GM12878 (cell line): ENCODE data around the gene LDB3. TPM values are rescaled to one million over a fixed set of nuclear protein-coding genes. Genes with fewer than 3 reads are reported as not detected.

ENCODE experiments used
- ATAC-seq: fragments of 200-7000 bp; cut with Tn5 transposase; 3 replicates; pipeline ENCODE4 v1.9.1; 2020; ENCODE audit warnings: mild to moderate bottlenecking, moderate library complexity
- BruUV-seq: library from RNA; stranded (reverse); fragments of 400-500 nt; replicated peaks from 2 replicates; lab custom pipeline; 2021; lab: Mats Ljungman, UMichigan
- CTCF ChIA-PET: fragments of 300-600 bp; sonication (Branson Sonifier 250); formaldehyde crosslinking; extraction: SDS; loops from one replicate; lab custom pipeline; 2021; ENCODE audit warnings: inconsistent platforms; lab: Yijun Ruan, JAX
- POLR2A ChIA-PET: fragments of 350-600 bp; formaldehyde crosslinking; extraction: SDS; loops from one replicate; lab custom pipeline; 2021; ENCODE audit warnings: inconsistent platforms; lab: Charles Lee
- RAD21 ChIA-PET: fragments of 300-600 bp; sonication (Branson Sonifier 250); formaldehyde crosslinking; loops from one replicate; lab custom pipeline; 2023; ENCODE audit warnings: antibody characterized with exemption; ENCODE audit not compliant: unreplicated experiment; lab: Charles Lee
- SMC1A ChIA-PET: fragments of 300-600 bp; sonication (Branson Sonifier 250); formaldehyde crosslinking; loops from one replicate; lab custom pipeline; 2023; ENCODE audit not compliant: unreplicated experiment, uncharacterized antibody; lab: Charles Lee
- DNase-seq: peaks from one replicate; pipeline ENCODE4 v3.0.0-alpha.2; 2011; ENCODE audit warnings: low read depth, low spot score
- FAIRE-seq: peaks from 3 replicates; lab custom pipeline; 2011; peaks lifted over from hg19 to GRCh38; lab: Jason Lieb, UNC
- H2AFZ ChIP-seq: 2 replicates; pipeline ENCODE4 v1.6.0; 2011; ENCODE audit warnings: low read depth, low read length, control low read depth; ENCODE audit not compliant: control insufficient read depth
- H3K27ac ChIP-seq: 2 replicates; pipeline ENCODE4 v1.5.1; 2011; ENCODE audit warnings: control low read depth; ENCODE audit not compliant: control insufficient read depth, insufficient read depth
- H3K27me3 ChIP-seq, 2 experiments: replicated peaks in 1 of 2; 2 replicates each; pipeline versions ENCODE4 v1.6.0 to v1.6.1; 2011; ENCODE audit warnings: low read length in 1 of 2; ENCODE audit not compliant: control insufficient read depth in 2 of 2, insufficient read depth in 2 of 2
- H3K36me3 ChIP-seq, 2 experiments: 2 replicates each; pipeline ENCODE4 v1.5.1; 2011; ENCODE audit warnings: low read length in 1 of 2; ENCODE audit not compliant: control insufficient read depth in 2 of 2, insufficient read depth in 2 of 2
- H3K4me1 ChIP-seq: 2 replicates; pipeline ENCODE4 v1.6.1; 2011; ENCODE audit warnings: mild to moderate bottlenecking, low read length, moderate library complexity, mixed read lengths; ENCODE audit not compliant: control insufficient read depth, insufficient read depth
- H3K4me2 ChIP-seq: 2 replicates; pipeline ENCODE4 v1.6.0; 2011; ENCODE audit warnings: control low read depth; ENCODE audit not compliant: control insufficient read depth, insufficient read depth
- H3K4me3 ChIP-seq: fragments of 200-600 bp; sonication (generic); 2 replicates; pipeline ENCODE4 v1.5.1; 2016
- H3K79me2 ChIP-seq: 2 replicates; pipeline ENCODE4 v1.6.0; 2011; ENCODE audit warnings: low read length; ENCODE audit not compliant: control insufficient read depth, insufficient read depth
- H3K9ac ChIP-seq: 2 replicates; pipeline ENCODE4 v1.8.0; 2011; ENCODE audit warnings: low read length, control low read depth, mixed read lengths; ENCODE audit not compliant: control insufficient read depth, insufficient read depth
- H3K9me3 ChIP-seq: replicated peaks from 3 replicates; pipeline ENCODE4 v1.5.1; 2011; ENCODE audit warnings: mild to moderate bottlenecking, low read length; ENCODE audit not compliant: control insufficient read depth, insufficient read depth
- H4K20me1 ChIP-seq: 2 replicates; pipeline ENCODE4 v1.6.0; 2011; ENCODE audit not compliant: control insufficient read depth, insufficient read depth
- ATF7 ChIP-seq: fragments of 450-650 bp; IDR thresholded peaks from 2 replicates; pipeline ENCODE4 v1.6.1; 2016; ENCODE audit warnings: low read depth, mild to moderate bottlenecking
- BHLHE40 ChIP-seq, 2 experiments: fragments of 450-650 bp in 1 of 2; IDR thresholded peaks; 2 replicates each; pipeline ENCODE4 v1.6.1; 2011 to 2017; ENCODE audit warnings: low read depth in 2 of 2, borderline replicate concordance in 1 of 2, improper control_type of control experiment in 1 of 2, low read length in 1 of 2, mild to moderate bottlenecking in 1 of 2
- CHD2 ChIP-seq: IDR thresholded peaks from 2 replicates; pipeline ENCODE4 v1.6.1; 2011; ENCODE audit warnings: low read depth, low read length, improper control_type of control experiment, borderline replicate concordance
- MTA2 ChIP-seq: fragments of 450-650 bp; IDR thresholded peaks from 2 replicates; pipeline ENCODE4 v1.6.1; 2016; ENCODE audit warnings: low read depth, mild to moderate bottlenecking, moderate library complexity
- MXI1 ChIP-seq: fragments of 150-350 bp; IDR thresholded peaks from 2 replicates; pipeline ENCODE4 v1.6.1; 2011; ENCODE audit warnings: low read depth, mild to moderate bottlenecking, inconsistent platforms, low read length, improper control_type of control experiment
- MYB ChIP-seq: fragments of 150-350 bp; IDR thresholded peaks from 2 replicates; pipeline ENCODE4 v1.6.1; 2014; ENCODE audit warnings: mild to moderate bottlenecking, low read depth, low read length, borderline replicate concordance
- NR2C1 ChIP-seq: fragments of 450-650 bp; IDR thresholded peaks from 2 replicates; pipeline ENCODE4 v1.6.1; 2017; ENCODE audit warnings: antibody characterized with exemption, mild to moderate bottlenecking, moderate library complexity
- RAD21 ChIP-seq: IDR thresholded peaks from 2 replicates; pipeline ENCODE4 v1.6.1; 2011; ENCODE audit warnings: mild to moderate bottlenecking, low read depth, low read length, moderate library complexity; ENCODE audit not compliant: insufficient read depth
- SMC3 ChIP-seq: IDR thresholded peaks from 2 replicates; pipeline ENCODE4 v1.6.1; 2011; ENCODE audit warnings: low read length, improper control_type of control experiment, borderline replicate concordance
- ZBTB40 ChIP-seq: fragments of 450-650 bp; IDR thresholded peaks from 2 replicates; pipeline ENCODE4 v1.6.1; 2016; ENCODE audit warnings: mild to moderate bottlenecking, moderate library complexity, borderline replicate concordance
- WGBS: methylation state at CpG from one replicate; pipeline ENCODE4 v1.1.6; 2016; ENCODE audit warnings: low lambda C conversion rate; ENCODE audit not compliant: insufficient replicate concordance, insufficient coverage; ENCODE audit errors: missing lambda C conversion rate; 5-methylcytosine and 5-hydroxymethylcytosine counted together
- in situ Hi-C: fragments of 300-500 bp; cut with MboI; formaldehyde crosslinking; loops from 9 replicates; pipeline ENCODE4 v1.14.3; 2018; ENCODE audit warnings: mixed read lengths
- intact Hi-C: fragments of 100-400 bp; cut with micrococcal nuclease; formaldehyde crosslinking; loops from one replicate; pipeline ENCODE4 v1.14.2; 2022; ENCODE audit not compliant: unreplicated experiment
- polyA plus RNA-seq, 11 experiments: library from polyadenylated mRNA; depleted of rRNA in 4 of 11; unstranded in 6 of 11; stranded (reverse) in 5 of 11; fragments of >200 nt; fragmentation: Nextera tagmentation in 4 of 11; fragmentation: Illumina TruSeq in 1 of 11; extraction: Ambion mirVana in 4 of 11; extraction: Trizol in 1 of 11; gene quantifications; 1 replicate in 1 of 11; 2 replicates in 10 of 11; pipeline versions ENCODE4 v1.2.1 to v1.2.3, GENCODE V29; 2011 to 2016; ENCODE audit warnings: inconsistent platforms in 2 of 11, missing spikeins in 2 of 11, low read depth in 1 of 11
- total RNA-seq, 4 experiments: library from RNA; depleted of rRNA in 3 of 4; stranded (reverse); fragments of >200 nt in 3 of 4; fragmentation: Illumina TruSeq in 1 of 4; extraction: Trizol in 1 of 4; gene quantifications; 2 replicates each; pipeline versions ENCODE4 v1.2.1 to v1.2.3, GENCODE V29; 2013 to 2021
- TF ChIP-seq, protein P1 (sequence below): fragments of 450-650 bp; formaldehyde crosslinking; IDR thresholded peaks from 2 replicates; pipeline ENCODE4 v1.5.0; 2022; ENCODE audit warnings: mild to moderate bottlenecking, missing genetic modification characterization
- TF ChIP-seq, protein P2 (sequence below), 3 experiments: IDR thresholded peaks in 2 of 3; conservative IDR thresholded peaks in 1 of 3; 2 replicates each; pipeline ENCODE4 v1.5.1; 2011; ENCODE audit warnings: low read depth in 3 of 3, low read length in 3 of 3, mild to moderate bottlenecking in 3 of 3, control low read depth in 2 of 3, moderate library complexity in 2 of 3, inconsistent platforms in 1 of 3, mixed read lengths in 1 of 3; ENCODE audit not compliant: control insufficient read depth in 2 of 3, insufficient read depth in 1 of 3; ENCODE audit errors: extremely low read depth in 1 of 3

Gene LDB3
- total and polyA plus RNA-seq, 10 of the 15 experiments (the other 5 are each of a cell fraction or from before 2014, with no cell fraction given), result 0.02 to 0.07 (median 0.04) TPM; not detected in 1

DNA sequence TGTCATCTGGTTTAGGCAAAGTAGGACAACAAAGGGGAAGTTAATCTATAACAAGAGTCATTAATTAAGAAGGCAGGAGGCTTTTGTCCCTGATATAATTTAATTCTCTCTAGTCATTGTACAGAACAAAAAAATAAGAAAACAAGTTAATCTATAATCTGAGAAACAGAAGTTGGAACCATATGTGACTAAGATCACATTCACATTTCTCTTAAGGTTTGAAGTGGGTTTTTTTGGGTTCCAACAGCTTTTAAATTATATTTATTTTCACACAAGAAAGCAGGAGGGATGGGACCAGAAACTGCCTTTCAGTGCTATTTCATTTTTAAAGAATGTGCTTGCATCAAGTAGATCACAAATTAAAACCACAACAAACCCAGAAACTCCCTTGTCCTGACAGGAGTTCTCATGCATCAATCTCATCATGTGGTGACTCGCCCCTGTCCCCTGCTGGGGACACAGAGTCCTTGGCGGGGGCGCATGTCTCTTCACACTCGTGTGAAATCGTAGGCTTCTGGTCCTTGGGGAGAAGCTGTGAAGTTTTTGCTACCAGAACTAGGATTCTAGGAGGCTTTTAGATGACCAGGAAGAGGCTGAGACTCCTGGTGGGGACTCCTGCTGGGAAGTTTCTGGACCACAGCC, 24.0 kb upstream of the LDB3 start:
- intact Hi-C loops (no loop called here), in situ Hi-C loops (no loop called here)
- SMC1A ChIA-PET, result interaction anchor here (1.0 to 2.9 kb wide), 5 partner anchors 56 to 256 kb away, joined by 3 to 8 read pairs (median 3); no protein-coding TSS in a partner anchor
- Histone ChIP-seq H2AFZ (no peak overlapping the region), H3K36me3 (no peaks in the 10 kb centered on the region), H3K4me1 (peaks cover 18% of the 10 kb centered on the region), H3K9ac (no peak overlapping the region), H3K4me3 (no peak overlapping the region), H3K9me3 (no peaks in the 10 kb centered on the region; the same call in 2 of the 3 replicates), H4K20me1 (no peaks in the 10 kb centered on the region), H3K79me2 (no peaks in the 10 kb centered on the region), H3K4me2 (no peak overlapping the region), H3K27me3 (no peaks in the 10 kb centered on the region), H3K27ac (no peak overlapping the region)
- 60% methylated on average over 5 of the region's 5 CpGs for WGBS
- CTCF ChIA-PET, result interaction anchor here (0.7 to 3.7 kb wide), 9 partner anchors 16 to 322 kb away, joined by 3 to 17 read pairs (median 4); partner anchors contain the start of gene LDB3
- POLR2A ChIA-PET, result interaction anchor here (1.0 to 2.3 kb wide), 3 partner anchors 68 to 244 kb away, joined by 3 to 7 read pairs (median 3); no protein-coding TSS in a partner anchor
- no TSS peak for BruUV-seq
- ATAC-seq, result peak; percentile 75
- FAIRE-seq, result no peak
- RAD21 ChIA-PET, result interaction anchor here (1.3 to 2.6 kb wide), 4 partner anchors 28 to 244 kb away, joined by 5 to 17 read pairs (median 8); no protein-coding TSS in a partner anchor
- DNase-seq, result peak; percentile 20
- no peak for TF ChIP-seq MYB
- peak; percentile 27; the same call in 1 of the 2 replicates for TF ChIP-seq ATF7
- TF ChIP-seq, protein P1, sequence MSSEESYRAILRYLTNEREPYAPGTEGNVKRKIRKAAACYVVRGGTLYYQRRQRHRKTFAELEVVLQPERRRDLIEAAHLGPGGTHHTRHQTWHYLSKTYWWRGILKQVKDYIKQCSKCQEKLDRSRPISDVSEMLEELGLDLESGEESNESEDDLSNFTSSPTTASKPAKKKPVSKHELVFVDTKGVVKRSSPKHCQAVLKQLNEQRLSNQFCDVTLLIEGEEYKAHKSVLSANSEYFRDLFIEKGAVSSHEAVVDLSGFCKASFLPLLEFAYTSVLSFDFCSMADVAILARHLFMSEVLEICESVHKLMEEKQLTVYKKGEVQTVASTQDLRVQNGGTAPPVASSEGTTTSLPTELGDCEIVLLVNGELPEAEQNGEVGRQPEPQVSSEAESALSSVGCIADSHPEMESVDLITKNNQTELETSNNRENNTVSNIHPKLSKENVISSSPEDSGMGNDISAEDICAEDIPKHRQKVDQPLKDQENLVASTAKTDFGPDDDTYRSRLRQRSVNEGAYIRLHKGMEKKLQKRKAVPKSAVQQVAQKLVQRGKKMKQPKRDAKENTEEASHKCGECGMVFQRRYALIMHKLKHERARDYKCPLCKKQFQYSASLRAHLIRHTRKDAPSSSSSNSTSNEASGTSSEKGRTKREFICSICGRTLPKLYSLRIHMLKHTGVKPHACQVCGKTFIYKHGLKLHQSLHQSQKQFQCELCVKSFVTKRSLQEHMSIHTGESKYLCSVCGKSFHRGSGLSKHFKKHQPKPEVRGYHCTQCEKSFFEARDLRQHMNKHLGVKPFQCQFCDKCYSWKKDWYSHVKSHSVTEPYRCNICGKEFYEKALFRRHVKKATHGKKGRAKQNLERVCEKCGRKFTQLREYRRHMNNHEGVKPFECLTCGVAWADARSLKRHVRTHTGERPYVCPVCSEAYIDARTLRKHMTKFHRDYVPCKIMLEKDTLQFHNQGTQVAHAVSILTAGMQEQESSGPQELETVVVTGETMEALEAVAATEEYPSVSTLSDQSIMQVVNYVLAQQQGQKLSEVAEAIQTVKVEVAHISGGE (CRISPR knock-in tag), result no peak
- TF ChIP-seq MTA2, result peak; percentile 76; the same call in 1 of the 2 replicates
- 0 out of 2 replicates have a peak, but pooled peaks have one; percentile 7 for TF ChIP-seq SMC3
- TF ChIP-seq RAD21, result 0 out of 2 replicates have a peak, but pooled peaks have one; percentile 11
- no peak for TF ChIP-seq ZBTB40
- TF ChIP-seq, protein P2, sequence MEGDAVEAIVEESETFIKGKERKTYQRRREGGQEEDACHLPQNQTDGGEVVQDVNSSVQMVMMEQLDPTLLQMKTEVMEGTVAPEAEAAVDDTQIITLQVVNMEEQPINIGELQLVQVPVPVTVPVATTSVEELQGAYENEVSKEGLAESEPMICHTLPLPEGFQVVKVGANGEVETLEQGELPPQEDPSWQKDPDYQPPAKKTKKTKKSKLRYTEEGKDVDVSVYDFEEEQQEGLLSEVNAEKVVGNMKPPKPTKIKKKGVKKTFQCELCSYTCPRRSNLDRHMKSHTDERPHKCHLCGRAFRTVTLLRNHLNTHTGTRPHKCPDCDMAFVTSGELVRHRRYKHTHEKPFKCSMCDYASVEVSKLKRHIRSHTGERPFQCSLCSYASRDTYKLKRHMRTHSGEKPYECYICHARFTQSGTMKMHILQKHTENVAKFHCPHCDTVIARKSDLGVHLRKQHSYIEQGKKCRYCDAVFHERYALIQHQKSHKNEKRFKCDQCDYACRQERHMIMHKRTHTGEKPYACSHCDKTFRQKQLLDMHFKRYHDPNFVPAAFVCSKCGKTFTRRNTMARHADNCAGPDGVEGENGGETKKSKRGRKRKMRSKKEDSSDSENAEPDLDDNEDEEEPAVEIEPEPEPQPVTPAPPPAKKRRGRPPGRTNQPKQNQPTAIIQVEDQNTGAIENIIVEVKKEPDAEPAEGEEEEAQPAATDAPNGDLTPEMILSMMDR (IDR thresholded peaks at IDR 0.05 in 2 of 3, conservative IDR thresholded peaks at IDR 0.05 in 1 of 3; ENCODE audit: control insufficient read depth in 2 of 3, extremely low read depth in 1 of 3, insufficient read depth in 1 of 3, low read depth in 3 of 3, low read length in 3 of 3), result peak; percentile 18 to 31 (median 23); a peak in 3 of 6 replicates
- TF ChIP-seq CHD2, result 0 out of 2 replicates have a peak, but pooled peaks have one; percentile 39
- TF ChIP-seq MXI1, result no peak
- peak in 1 of 2 experiments; percentile 30; a peak in 1 of 4 replicates for TF ChIP-seq BHLHE40 (IDR thresholded peaks at IDR 0.05; ENCODE audit: borderline replicate concordance in 1 of 2, low read depth in 2 of 2, low read length in 1 of 2)
- TF ChIP-seq NR2C1, result no peak
